ENCODE measurements around the gene FAM83E. TPM values are rescaled to one million over a fixed set of nuclear protein-coding genes. Genes with fewer than 3 reads are reported as not detected.
"Not testable (repeated sequence)": the region's sequence is repeated elsewhere in the genome, so short reads cannot be mapped to it uniquely, and the experiment has no call there.

Gene FAM83E
- total RNA-seq, 4 donors from 2014 or later, result 1.8 TPM; not detected in 2

DNA sequence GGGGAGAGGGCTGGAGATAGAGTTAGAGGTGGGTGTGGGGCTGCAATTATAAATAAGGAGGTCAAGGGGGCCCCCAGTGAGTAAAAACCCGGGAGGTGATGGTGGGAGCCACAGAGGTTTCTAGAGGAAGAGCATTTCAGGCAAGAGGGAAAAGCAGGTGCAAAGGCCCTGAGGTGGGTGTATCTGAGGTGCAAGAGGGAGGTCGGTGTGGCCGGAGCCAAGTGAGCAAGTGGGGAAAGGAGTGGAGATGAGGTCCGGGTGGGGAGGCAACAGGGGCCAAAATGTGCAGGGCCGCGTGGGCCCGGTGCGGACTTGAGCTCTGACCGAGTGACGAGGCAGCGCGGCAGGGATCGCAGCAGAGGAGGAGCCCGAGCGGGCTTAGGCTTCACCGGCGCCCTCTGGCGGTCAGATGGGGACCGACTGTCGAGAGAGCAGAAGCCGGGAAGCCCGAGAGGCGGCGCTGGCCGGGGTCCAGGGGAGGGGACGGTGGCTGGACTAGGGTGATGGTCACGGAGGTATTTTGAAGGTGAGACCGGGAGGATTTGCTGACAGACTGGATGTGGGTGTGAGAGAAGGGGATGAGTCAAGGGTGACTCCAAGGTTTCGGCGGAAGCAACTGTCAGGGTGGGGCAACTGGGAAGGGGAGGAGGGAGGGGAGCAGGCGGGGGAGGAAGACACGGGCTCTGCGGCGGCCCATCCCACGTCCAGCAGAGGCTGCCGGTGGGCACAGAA lies 26.0 kb downstream of the FAM83E start:
- intact Hi-C loops (cut with DNase I; ENCODE audit: low total_unique reads), result loop anchor here (10.0 kb wide), 1 partner anchor 94 kb away; no protein-coding TSS in a partner anchor
- H3K4me1 ChIP-seq, result no peaks in the 10 kb centered on the region
- TF ChIP-seq CTCF (IDR thresholded peaks at IDR 0.05), result peak; percentile 77 to 90 (median 88)
- no peak for TF ChIP-seq POLR2A (IDR thresholded peaks at IDR 0.05)
- no peaks in the 10 kb centered on the region for H3K36me3 ChIP-seq
- H3K27me3 ChIP-seq, result no peaks in the 10 kb centered on the region
- no peak overlapping the region for H3K27ac ChIP-seq
- no peak overlapping the region for H3K4me3 ChIP-seq
- DNase-seq, result peak; percentile 82 to 83
- no peaks in the 10 kb centered on the region for H3K9me3 ChIP-seq

DNA sequence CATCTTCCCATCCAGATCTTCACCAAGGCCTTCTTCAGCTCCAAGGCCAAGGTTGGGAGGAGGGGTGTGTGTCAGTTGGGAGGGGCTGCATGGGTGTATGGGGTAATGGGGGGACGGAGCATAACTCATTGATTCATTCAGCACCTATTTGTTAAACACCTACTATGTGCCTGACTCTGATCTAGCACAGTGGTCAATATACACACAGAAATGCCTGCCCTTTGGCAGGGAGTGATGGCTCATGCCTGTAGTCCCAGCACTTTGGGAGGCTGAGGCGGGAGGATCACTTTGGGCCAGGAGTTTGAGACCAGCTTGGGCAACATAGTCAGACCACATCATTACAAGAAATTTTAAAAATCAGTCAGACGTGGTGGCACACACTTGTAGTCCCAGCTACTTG lies 27.5 kb downstream of the FAM83E start:
- Histone ChIP-seq H3K27me3 (no peaks in the 10 kb centered on the region), H3K36me3 (no peaks in the 10 kb centered on the region), H3K4me1 (no peaks in the 10 kb centered on the region), H3K27ac (no peak overlapping the region), H3K4me3 (no peak overlapping the region), H3K9me3 (no peaks in the 10 kb centered on the region)
- TF ChIP-seq CTCF (IDR thresholded peaks at IDR 0.05), result no peak
- TF ChIP-seq POLR2A (IDR thresholded peaks at IDR 0.05), result no peak
- intact Hi-C loops (cut with DNase I; ENCODE audit: low total_unique reads), result loop anchor here (10.0 kb wide), 1 partner anchor 93 kb away; no protein-coding TSS in a partner anchor
- no peak for DNase-seq

DNA sequence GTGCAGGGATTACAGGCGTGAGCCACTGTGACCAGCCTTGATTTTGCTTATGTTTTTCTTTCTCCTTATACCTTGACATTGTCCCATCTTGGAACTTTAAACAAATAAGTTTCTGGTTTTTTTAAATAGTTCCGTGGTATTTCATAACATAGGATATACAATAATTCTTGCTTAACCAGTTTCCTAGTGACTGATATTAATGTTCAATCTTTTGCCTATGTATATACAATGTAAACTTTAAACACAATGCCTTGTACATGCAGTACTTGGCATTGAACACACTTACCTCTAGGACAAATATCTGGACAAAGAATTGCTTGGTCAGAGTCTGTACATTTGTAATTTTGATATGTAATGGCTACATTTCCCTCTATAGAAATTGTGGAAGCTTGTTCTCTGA lies 32.7 kb downstream of the FAM83E start:
- Histone ChIP-seq H3K27ac (no peak overlapping the region), H3K36me3 (no peaks in the 10 kb centered on the region), H3K4me1 (no peaks in the 10 kb centered on the region), H3K4me3 (no peak overlapping the region), H3K27me3 (no peaks in the 10 kb centered on the region), H3K9me3 (no peaks in the 10 kb centered on the region)
- no peak for DNase-seq
- no peak for TF ChIP-seq POLR2A (IDR thresholded peaks at IDR 0.05)
- no peak for TF ChIP-seq CTCF (IDR thresholded peaks at IDR 0.05)
- intact Hi-C loops (cut with DNase I; ENCODE audit: low total_unique reads), result loop anchor here (10.0 kb wide), 1 partner anchor 87 kb away; no protein-coding TSS in a partner anchor

DNA sequence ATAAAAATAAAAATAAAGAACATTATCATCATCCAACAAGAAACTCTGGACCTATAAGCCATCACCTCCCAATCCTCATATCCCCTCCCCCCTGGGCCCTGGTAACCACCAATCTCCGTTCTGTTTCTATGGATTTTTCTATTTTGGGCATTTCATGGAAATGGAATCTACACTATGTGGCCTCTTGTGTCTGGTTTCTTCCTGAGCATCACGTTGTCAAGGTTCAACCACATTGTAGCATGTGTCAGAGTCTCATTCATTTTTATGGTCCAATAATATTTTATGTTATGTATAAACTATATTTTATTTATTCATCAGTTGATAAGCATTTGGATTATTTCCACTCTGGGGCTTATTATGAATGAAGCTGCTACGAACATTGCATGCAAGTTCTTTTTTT lies 36.0 kb downstream of the FAM83E start:
- Histone ChIP-seq H3K9me3 (no peaks in the 10 kb centered on the region), H3K4me3 (no peak overlapping the region), H3K36me3 (no peaks in the 10 kb centered on the region), H3K4me1 (no peaks in the 10 kb centered on the region), H3K27me3 (no peaks in the 10 kb centered on the region), H3K27ac (no peak overlapping the region)
- intact Hi-C loops (cut with DNase I; ENCODE audit: low total_unique reads), result no loop called here
- TF ChIP-seq POLR2A (IDR thresholded peaks at IDR 0.05) (no peak), CTCF (IDR thresholded peaks at IDR 0.05) (no peak)
- no peak for DNase-seq

DNA sequence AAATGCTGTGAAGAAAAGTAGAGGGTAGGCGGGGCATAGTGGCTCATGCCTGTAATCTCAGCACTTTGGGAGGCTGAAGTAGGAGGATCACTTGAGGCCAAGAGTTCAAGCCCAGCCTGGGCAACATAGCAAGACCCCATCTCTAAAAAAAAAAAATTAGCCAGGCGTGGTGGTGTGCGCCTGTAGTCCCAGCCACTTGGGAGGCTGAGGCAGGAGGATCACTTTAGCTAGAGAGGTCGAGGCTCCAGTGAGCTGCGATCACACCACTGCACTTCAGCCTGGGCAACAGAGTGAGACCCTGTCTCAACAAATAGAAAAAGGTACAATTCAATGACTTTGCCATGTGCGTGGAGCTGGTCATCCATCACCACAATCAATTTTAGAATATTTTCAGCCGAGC lies 37.0 kb downstream of the FAM83E start:
- H3K4me3 ChIP-seq; H3K36me3 ChIP-seq; intact Hi-C loops (cut with DNase I; ENCODE audit: low total_unique reads); H3K9me3 ChIP-seq; H3K27ac ChIP-seq; H3K4me1 ChIP-seq; DNase-seq; H3K27me3 ChIP-seq: not testable (repeated sequence)
